SK-N-SH (cell line): ENCODE measurements around the gene TEAD4. TPM values are rescaled to one million over a fixed set of nuclear protein-coding genes. Genes with fewer than 3 reads are reported as not detected.

Experiments
- CTCF ChIA-PET: fragments of 300-600, 350-600 bp; formaldehyde crosslinking; extraction: SDS; loops from one replicate; lab custom pipeline; 2021; lab: Yijun Ruan, JAX
- POLR2A ChIA-PET: fragments of 350-600 bp; sonication (Branson Sonifier 250); formaldehyde crosslinking; extraction: SDS; loops from one replicate; lab custom pipeline; 2020; ENCODE audit warnings: antibody characterized with exemption, inconsistent platforms; lab: Yijun Ruan, JAX
- DNase-seq: peaks from one replicate; pipeline ENCODE4 v3.0.0; 2012
- H2AFZ ChIP-seq: fragments of 200-600 bp; sonication (generic); 2 replicates; pipeline ENCODE4 v1.8.1; 2016; ENCODE audit warnings: antibody characterized with exemption, mild to moderate bottlenecking, low read depth
- H3F3A ChIP-seq: fragments of 200-600 bp; sonication (generic); replicated peaks from 2 replicates; pipeline ENCODE3; 2016; ENCODE audit warnings: antibody characterized with exemption, mild to moderate bottlenecking; ENCODE audit not compliant: insufficient read depth
- H3K27ac ChIP-seq, 2 experiments: fragments of 200-500 bp in 1 of 2; fragments of 200-600 bp in 1 of 2; sonication (Bioruptor generic) in 1 of 2; sonication (generic), shearing (Covaris generic) in 1 of 2; 2 replicates each; pipeline versions ENCODE4 v1.5.1 to v1.6.1; 2014 to 2016; ENCODE audit warnings: low read depth in 2 of 2, inconsistent platforms in 1 of 2, low read length in 1 of 2, mild to moderate bottlenecking in 1 of 2, mixed read lengths in 1 of 2
- H3K27me3 ChIP-seq: fragments of 200-600 bp; sonication (generic), shearing (Covaris generic); 2 replicates; pipeline ENCODE4 v1.6.1; 2016; ENCODE audit warnings: mixed run types; ENCODE audit not compliant: insufficient read depth
- H3K36me3 ChIP-seq, 2 experiments: fragments of 200-500 bp in 1 of 2; fragments of 200-600 bp in 1 of 2; sonication (Bioruptor generic) in 1 of 2; sonication (generic) in 1 of 2; replicated peaks in 1 of 2; 2 replicates each; pipeline versions ENCODE3 to v1.5.1; 2014 to 2016; ENCODE audit warnings: low read length in 1 of 2, mild to moderate bottlenecking in 1 of 2; ENCODE audit not compliant: insufficient read depth in 2 of 2, control insufficient read depth in 1 of 2
- H3K4me1 ChIP-seq, 2 experiments: fragments of 200-500 bp in 1 of 2; fragments of 200-600 bp in 1 of 2; sonication (Bioruptor generic) in 1 of 2; sonication (generic), shearing (Covaris generic) in 1 of 2; 2 replicates each; pipeline versions ENCODE4 v1.5.1 to v1.6.1; 2014 to 2016; ENCODE audit warnings: low read depth in 1 of 2, low read length in 1 of 2, mixed run types in 1 of 2; ENCODE audit not compliant: insufficient read depth in 2 of 2, control insufficient read depth in 1 of 2
- H3K4me2 ChIP-seq: fragments of 200-600 bp; sonication (generic), shearing (Covaris generic); 2 replicates; pipeline ENCODE4 v1.6.1; 2017; ENCODE audit warnings: mixed run types
- H3K4me3 ChIP-seq, 2 experiments: fragments of 200-500 bp in 1 of 2; fragments of 200-600 bp in 1 of 2; sonication (Bioruptor generic) in 1 of 2; sonication (generic), shearing (Covaris generic) in 1 of 2; 2 replicates each; pipeline versions ENCODE4 v1.5.1 to v1.8.1; 2014 to 2016; ENCODE audit warnings: low read depth in 2 of 2, inconsistent platforms in 1 of 2, low read length in 1 of 2, mild to moderate bottlenecking in 1 of 2, mixed read lengths in 1 of 2, moderate library complexity in 1 of 2
- H3K79me2 ChIP-seq: fragments of 200-600 bp; sonication (generic); 2 replicates; pipeline ENCODE4 v1.8.1; 2017; ENCODE audit warnings: mild to moderate bottlenecking; ENCODE audit not compliant: insufficient read depth
- H3K9ac ChIP-seq: fragments of 200-600 bp; sonication (generic); 2 replicates; pipeline ENCODE4 v1.6.1; 2017; ENCODE audit warnings: mixed run types
- H3K9me2 ChIP-seq: fragments of 200-600 bp; sonication (generic); 2 replicates; pipeline ENCODE4 v1.6.1; 2017; ENCODE audit warnings: mixed run types
- H3K9me3 ChIP-seq: fragments of 200-600 bp; sonication (generic); 2 replicates; pipeline ENCODE4 v1.6.1; 2017; ENCODE audit warnings: mixed run types, mild to moderate bottlenecking, moderate library complexity
- H4K20me1 ChIP-seq: fragments of 200-600 bp; sonication (generic); 2 replicates; pipeline ENCODE4 v1.6.1; 2017; ENCODE audit warnings: mild to moderate bottlenecking, mixed run types; ENCODE audit not compliant: insufficient read depth
- CHD2 ChIP-seq: fragments of 150-350 bp; IDR thresholded peaks from 2 replicates; pipeline ENCODE4 v1.6.1; 2018; ENCODE audit warnings: low read length; ENCODE audit not compliant: partially characterized antibody
- ELF1 ChIP-seq: IDR thresholded peaks from 2 replicates; pipeline ENCODE4 v1.4.0; 2012
- EZH2phosphoT487 ChIP-seq: fragments of 200-600 bp; sonication (generic); IDR thresholded peaks from 2 replicates; pipeline ENCODE4 v1.6.1; 2017; ENCODE audit warnings: low read depth, mixed run types, mild to moderate bottlenecking, antibody characterized with exemption, moderate library complexity, borderline replicate concordance
- FOSL2 ChIP-seq: IDR thresholded peaks from 2 replicates; pipeline ENCODE4 v1.4.0; 2012; ENCODE audit warnings: low read depth, mild to moderate bottlenecking, moderate library complexity, borderline replicate concordance
- FOXJ3 ChIP-seq: sonication (generic); formaldehyde crosslinking; IDR thresholded peaks from 2 replicates; pipeline ENCODE4 v1.5.1; 2020; ENCODE audit warnings: mild to moderate bottlenecking, missing genetic modification reagents
- GABPA ChIP-seq: IDR thresholded peaks from 2 replicates; pipeline ENCODE4 v1.4.0; 2012; ENCODE audit warnings: low read depth, mild to moderate bottlenecking
- GATA2 ChIP-seq: sonication (generic); formaldehyde crosslinking; IDR thresholded peaks from 2 replicates; pipeline ENCODE4 v1.5.0; 2020; ENCODE audit warnings: mild to moderate bottlenecking, missing genetic modification reagents
- JUND ChIP-seq: IDR thresholded peaks from 2 replicates; pipeline ENCODE4 v1.4.0; 2012
- MXI1 ChIP-seq: IDR thresholded peaks from 2 replicates; pipeline ENCODE4 v1.6.1; 2012; ENCODE audit warnings: mild to moderate bottlenecking, low read depth, low read length, improper control_type of control experiment
- RAD21 ChIP-seq: IDR thresholded peaks from 2 replicates; pipeline ENCODE4 v1.6.1; 2012; ENCODE audit warnings: mild to moderate bottlenecking, low read length
- RFX5 ChIP-seq: IDR thresholded peaks from 2 replicates; pipeline ENCODE4 v1.6.1; 2012; ENCODE audit warnings: mild to moderate bottlenecking, improper control_type of control experiment, low read length
- RXRA ChIP-seq: IDR thresholded peaks from 2 replicates; pipeline ENCODE4 v1.4.0; 2012; ENCODE audit warnings: low read depth, mild to moderate bottlenecking, borderline replicate concordance
- SMC3 ChIP-seq: IDR thresholded peaks from 2 replicates; pipeline ENCODE4 v1.6.1; 2012; ENCODE audit warnings: low read depth, low read length, improper control_type of control experiment
- YY1 ChIP-seq: IDR thresholded peaks from 2 replicates; pipeline ENCODE4 v1.4.0; 2012; ENCODE audit warnings: low read depth, mild to moderate bottlenecking
- WGBS: methylation state at CpG from one replicate; pipeline ENCODE4 v1.1.6; 2017; ENCODE audit warnings: low lambda C conversion rate; 5-methylcytosine and 5-hydroxymethylcytosine counted together
- polyA plus RNA-seq, 3 experiments: library from polyadenylated mRNA; depleted of rRNA; stranded (reverse); fragments of >200 nt; gene quantifications; 2 replicates each; pipeline ENCODE4 v1.2.3, GENCODE V29; 2012
- TF ChIP-seq, protein P1 (sequence below): IDR thresholded peaks from 2 replicates; pipeline ENCODE4 v1.4.0; 2012; ENCODE audit warnings: low read depth
- TF ChIP-seq, protein P2 (sequence below): fragments of 150-350 bp; IDR thresholded peaks from 2 replicates; pipeline ENCODE4 v1.6.1; 2016; ENCODE audit warnings: mild to moderate bottlenecking, low read depth, low read length
- TF ChIP-seq, protein P3 (sequence below): fragments of 200-600 bp; sonication (generic); IDR thresholded peaks from 2 replicates; pipeline ENCODE4 v1.6.1; 2017; ENCODE audit warnings: antibody characterized with exemption, mild to moderate bottlenecking, moderate library complexity
- TF ChIP-seq, protein P4 (sequence below): IDR thresholded peaks from 2 replicates; pipeline ENCODE4; 2012
- TF ChIP-seq, protein P5 (sequence below): IDR thresholded peaks from 2 replicates; pipeline ENCODE4 v1.4.0; 2012; ENCODE audit warnings: low read depth, borderline replicate concordance
- TF ChIP-seq, protein P6 (sequence below): IDR thresholded peaks from 2 replicates; pipeline ENCODE4 v1.6.1; 2012; ENCODE audit warnings: mild to moderate bottlenecking, low read depth, low read length, moderate library complexity

Gene TEAD4
- polyA plus RNA-seq, 1 of the 3 experiments (the other 2 are of a cell fraction), result 27.1 TPM

DNA sequence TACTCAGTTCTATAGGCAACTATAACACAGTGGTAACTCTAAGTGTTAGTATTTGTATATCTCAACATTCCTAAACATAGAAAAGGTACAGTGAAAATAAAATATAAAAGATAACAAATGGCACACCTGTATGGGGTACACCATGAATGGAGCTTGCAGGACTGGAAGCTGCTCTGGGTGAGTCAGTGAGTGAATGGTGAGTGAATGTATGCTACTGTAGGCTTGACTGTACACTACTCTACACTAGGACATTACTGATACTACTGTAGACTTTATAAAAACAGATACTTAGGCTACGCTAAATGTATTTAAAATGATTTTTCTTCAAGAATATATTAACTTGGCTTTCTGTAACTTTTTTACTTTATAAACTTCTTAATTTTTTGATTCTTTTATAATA is 25.5 kb downstream of the TEAD4 start:
- no peak for DNase-seq
- no peaks in the 10 kb centered on the region for H3K27me3 ChIP-seq
- H3K9me2 ChIP-seq, result no peaks in the 10 kb centered on the region
- TF ChIP-seq JUND (no peak), GABPA (no peak), ELF1 (no peak), RFX5 (no peak), SMC3 (no peak), MXI1 (no peak), YY1 (no peak), GATA2 (CRISPR knock-in tag) (no peak), FOSL2 (no peak), FOXJ3 (no peak), CHD2 (no peak), EZH2phosphoT487 (no peak), RXRA (no peak), RAD21 (no peak)
- TF ChIP-seq, protein P1, sequence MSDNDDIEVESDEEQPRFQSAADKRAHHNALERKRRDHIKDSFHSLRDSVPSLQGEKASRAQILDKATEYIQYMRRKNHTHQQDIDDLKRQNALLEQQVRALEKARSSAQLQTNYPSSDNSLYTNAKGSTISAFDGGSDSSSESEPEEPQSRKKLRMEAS, result no peak
- TF ChIP-seq, protein P2, sequence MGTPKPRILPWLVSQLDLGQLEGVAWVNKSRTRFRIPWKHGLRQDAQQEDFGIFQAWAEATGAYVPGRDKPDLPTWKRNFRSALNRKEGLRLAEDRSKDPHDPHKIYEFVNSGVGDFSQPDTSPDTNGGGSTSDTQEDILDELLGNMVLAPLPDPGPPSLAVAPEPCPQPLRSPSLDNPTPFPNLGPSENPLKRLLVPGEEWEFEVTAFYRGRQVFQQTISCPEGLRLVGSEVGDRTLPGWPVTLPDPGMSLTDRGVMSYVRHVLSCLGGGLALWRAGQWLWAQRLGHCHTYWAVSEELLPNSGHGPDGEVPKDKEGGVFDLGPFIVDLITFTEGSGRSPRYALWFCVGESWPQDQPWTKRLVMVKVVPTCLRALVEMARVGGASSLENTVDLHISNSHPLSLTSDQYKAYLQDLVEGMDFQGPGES, result no peak
- TF ChIP-seq, protein P3, sequence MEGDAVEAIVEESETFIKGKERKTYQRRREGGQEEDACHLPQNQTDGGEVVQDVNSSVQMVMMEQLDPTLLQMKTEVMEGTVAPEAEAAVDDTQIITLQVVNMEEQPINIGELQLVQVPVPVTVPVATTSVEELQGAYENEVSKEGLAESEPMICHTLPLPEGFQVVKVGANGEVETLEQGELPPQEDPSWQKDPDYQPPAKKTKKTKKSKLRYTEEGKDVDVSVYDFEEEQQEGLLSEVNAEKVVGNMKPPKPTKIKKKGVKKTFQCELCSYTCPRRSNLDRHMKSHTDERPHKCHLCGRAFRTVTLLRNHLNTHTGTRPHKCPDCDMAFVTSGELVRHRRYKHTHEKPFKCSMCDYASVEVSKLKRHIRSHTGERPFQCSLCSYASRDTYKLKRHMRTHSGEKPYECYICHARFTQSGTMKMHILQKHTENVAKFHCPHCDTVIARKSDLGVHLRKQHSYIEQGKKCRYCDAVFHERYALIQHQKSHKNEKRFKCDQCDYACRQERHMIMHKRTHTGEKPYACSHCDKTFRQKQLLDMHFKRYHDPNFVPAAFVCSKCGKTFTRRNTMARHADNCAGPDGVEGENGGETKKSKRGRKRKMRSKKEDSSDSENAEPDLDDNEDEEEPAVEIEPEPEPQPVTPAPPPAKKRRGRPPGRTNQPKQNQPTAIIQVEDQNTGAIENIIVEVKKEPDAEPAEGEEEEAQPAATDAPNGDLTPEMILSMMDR, result no peak
- TF ChIP-seq, protein P4, sequence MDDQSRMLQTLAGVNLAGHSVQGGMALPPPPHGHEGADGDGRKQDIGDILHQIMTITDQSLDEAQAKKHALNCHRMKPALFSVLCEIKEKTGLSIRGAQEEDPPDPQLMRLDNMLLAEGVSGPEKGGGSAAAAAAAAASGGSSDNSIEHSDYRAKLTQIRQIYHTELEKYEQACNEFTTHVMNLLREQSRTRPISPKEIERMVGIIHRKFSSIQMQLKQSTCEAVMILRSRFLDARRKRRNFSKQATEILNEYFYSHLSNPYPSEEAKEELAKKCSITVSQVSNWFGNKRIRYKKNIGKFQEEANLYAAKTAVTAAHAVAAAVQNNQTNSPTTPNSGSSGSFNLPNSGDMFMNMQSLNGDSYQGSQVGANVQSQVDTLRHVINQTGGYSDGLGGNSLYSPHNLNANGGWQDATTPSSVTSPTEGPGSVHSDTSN, result no peak
- TF ChIP-seq, protein P5, sequence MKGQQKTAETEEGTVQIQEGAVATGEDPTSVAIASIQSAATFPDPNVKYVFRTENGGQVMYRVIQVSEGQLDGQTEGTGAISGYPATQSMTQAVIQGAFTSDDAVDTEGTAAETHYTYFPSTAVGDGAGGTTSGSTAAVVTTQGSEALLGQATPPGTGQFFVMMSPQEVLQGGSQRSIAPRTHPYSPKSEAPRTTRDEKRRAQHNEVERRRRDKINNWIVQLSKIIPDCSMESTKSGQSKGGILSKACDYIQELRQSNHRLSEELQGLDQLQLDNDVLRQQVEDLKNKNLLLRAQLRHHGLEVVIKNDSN, result no peak
- TF ChIP-seq, protein P6, sequence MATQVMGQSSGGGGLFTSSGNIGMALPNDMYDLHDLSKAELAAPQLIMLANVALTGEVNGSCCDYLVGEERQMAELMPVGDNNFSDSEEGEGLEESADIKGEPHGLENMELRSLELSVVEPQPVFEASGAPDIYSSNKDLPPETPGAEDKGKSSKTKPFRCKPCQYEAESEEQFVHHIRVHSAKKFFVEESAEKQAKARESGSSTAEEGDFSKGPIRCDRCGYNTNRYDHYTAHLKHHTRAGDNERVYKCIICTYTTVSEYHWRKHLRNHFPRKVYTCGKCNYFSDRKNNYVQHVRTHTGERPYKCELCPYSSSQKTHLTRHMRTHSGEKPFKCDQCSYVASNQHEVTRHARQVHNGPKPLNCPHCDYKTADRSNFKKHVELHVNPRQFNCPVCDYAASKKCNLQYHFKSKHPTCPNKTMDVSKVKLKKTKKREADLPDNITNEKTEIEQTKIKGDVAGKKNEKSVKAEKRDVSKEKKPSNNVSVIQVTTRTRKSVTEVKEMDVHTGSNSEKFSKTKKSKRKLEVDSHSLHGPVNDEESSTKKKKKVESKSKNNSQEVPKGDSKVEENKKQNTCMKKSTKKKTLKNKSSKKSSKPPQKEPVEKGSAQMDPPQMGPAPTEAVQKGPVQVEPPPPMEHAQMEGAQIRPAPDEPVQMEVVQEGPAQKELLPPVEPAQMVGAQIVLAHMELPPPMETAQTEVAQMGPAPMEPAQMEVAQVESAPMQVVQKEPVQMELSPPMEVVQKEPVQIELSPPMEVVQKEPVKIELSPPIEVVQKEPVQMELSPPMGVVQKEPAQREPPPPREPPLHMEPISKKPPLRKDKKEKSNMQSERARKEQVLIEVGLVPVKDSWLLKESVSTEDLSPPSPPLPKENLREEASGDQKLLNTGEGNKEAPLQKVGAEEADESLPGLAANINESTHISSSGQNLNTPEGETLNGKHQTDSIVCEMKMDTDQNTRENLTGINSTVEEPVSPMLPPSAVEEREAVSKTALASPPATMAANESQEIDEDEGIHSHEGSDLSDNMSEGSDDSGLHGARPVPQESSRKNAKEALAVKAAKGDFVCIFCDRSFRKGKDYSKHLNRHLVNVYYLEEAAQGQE, result no peak
- H3K9ac ChIP-seq, result no peak overlapping the region
- no peaks in the 10 kb centered on the region for H3F3A ChIP-seq
- no peak overlapping the region for H2AFZ ChIP-seq
- no peak overlapping the region for H3K27ac ChIP-seq
- ChIA-PET CTCF (no interaction called here), POLR2A (no interaction called here)
- H3K36me3 ChIP-seq, result no peaks in the 10 kb centered on the region
- H4K20me1 ChIP-seq, result no peaks in the 10 kb centered on the region
- 100% methylated on average over 1 of the region's 1 CpG for WGBS
- no peaks in the 10 kb centered on the region for H3K9me3 ChIP-seq
- H3K4me1 ChIP-seq, result no peaks in the 10 kb centered on the region; a peak in 1 of 4 replicates
- H3K79me2 ChIP-seq, result peaks cover 11% of the 10 kb centered on the region; the same call in 1 of the 2 replicates
- no peak overlapping the region for H3K4me2 ChIP-seq
- H3K4me3 ChIP-seq, result no peak overlapping the region
